Heart left ventricle (tissue), 16 donors: Measurements from ENCODE around the gene P4HA3. TPM values are rescaled to one million over a fixed set of nuclear protein-coding genes. Genes with fewer than 3 reads are reported as not detected.

Experiments used
- ATAC-seq, 4 donors: fragments of 200-7000 bp; cut with Tn5 transposase; one replicate each; pipeline ENCODE4 v1.9.1; 2020 to 2022; ENCODE audit warnings: moderate library complexity in 4 of 4, mild to moderate bottlenecking in 3 of 4, moderate number of reproducible peaks in 1 of 4
- DNase-seq, 5 donors: peaks; one replicate each; pipeline ENCODE4 v3.0.0-alpha.2; 2020
- H3K27ac ChIP-seq, 12 donors: fragments of 200-600 bp; sonication (generic) in 4 of 12; one replicate each; pipeline versions ENCODE4 v1.5.0 to v1.8.0; 2016 to 2022; ENCODE audit warnings: mild to moderate bottlenecking in 2 of 12
- H3K27me3 ChIP-seq, 9 donors: fragments of 200-600 bp; sonication (generic) in 2 of 9; one replicate each; pipeline versions ENCODE4 v1.5.1 to v1.8.0; 2016 to 2022; ENCODE audit warnings: mild to moderate bottlenecking in 3 of 9
- H3K36me3 ChIP-seq, 9 donors: fragments of 200-600 bp; sonication (generic) in 2 of 9; one replicate each; pipeline versions ENCODE4 v1.5.0 to v1.8.0; 2018 to 2022; ENCODE audit warnings: mild to moderate bottlenecking in 2 of 9
- H3K4me1 ChIP-seq, 12 donors: fragments of 200-600 bp; sonication (generic) in 4 of 12; one replicate each; pipeline versions ENCODE4 v1.5.0 to v1.8.0; 2016 to 2022; ENCODE audit warnings: mild to moderate bottlenecking in 3 of 12
- H3K4me3 ChIP-seq, 12 donors: fragments of 200-600 bp; sonication (generic) in 4 of 12; one replicate each; pipeline versions ENCODE4 v1.5.0 to v1.8.0; 2017 to 2022; ENCODE audit warnings: mild to moderate bottlenecking in 9 of 12, moderate library complexity in 4 of 12
- H3K9me3 ChIP-seq, 12 donors: fragments of 200-600 bp; sonication (generic) in 4 of 12; one replicate each; pipeline versions ENCODE4 v1.5.0 to v1.8.0; 2016 to 2022; ENCODE audit warnings: mild to moderate bottlenecking in 1 of 12
- CTCF ChIP-seq, 12 donors: fragments of 200-600 bp; sonication (generic) in 4 of 12; IDR thresholded peaks; one replicate each; pipeline versions ENCODE4 v1.5.0 to v1.8.0; 2018 to 2022; ENCODE audit warnings: antibody characterized with exemption in 12 of 12, mild to moderate bottlenecking in 5 of 12
- POLR2A ChIP-seq, 2 donors: fragments of 450-650 bp; IDR thresholded peaks; one replicate each; pipeline ENCODE4 v1.6.1; 2017; ENCODE audit warnings: antibody characterized with exemption in 2 of 2, mild to moderate bottlenecking in 2 of 2, moderate library complexity in 2 of 2
- WGBS, 4 donors: extraction: QIAGEN DNeasy Blood & Tissue Kit in 2 of 4; methylation state at CpG; one replicate each; pipeline versions ENCODE4 v1.1.5 to v1.1.7; 2013 to 2018; 5-methylcytosine and 5-hydroxymethylcytosine counted together
- intact Hi-C, 10 donors: fragments of 100-400 bp; cut with DNase I; formaldehyde crosslinking; loops; one replicate each; pipeline versions ENCODE4 v1.11.1 to v1.14.2; 2022
- polyA plus RNA-seq, 2 donors: library from polyadenylated mRNA; stranded (reverse); fragments of 200-250 nt; gene quantifications; one replicate each; pipeline ENCODE4 v1.2.3, GENCODE V29; 2013
- total RNA-seq, 9 donors: library from RNA; depleted of rRNA in 2 of 9; stranded (reverse); fragments of >200 nt in 2 of 9; fragmentation: NEBNext Ultra II Directional in 3 of 9; extraction: Animal tissue kit (Norgen Biotek cat#: 25700) in 3 of 9; gene quantifications; one replicate each; pipeline versions ENCODE4 v1.1.0 to v1.2.4, GENCODE V29; 2016 to 2023
- donor health status: ischemic (EF 13 %, LVEDD 7.1; RV severe dilation, severe dysfunction).
- donor health status: healthy with polysubstance abuse.
- donor health status: DM: no; HTN: yes; CAD: no.
- donor health status: DM: no; HTN: no; CAD: no.
- donor health status: ischemic (EF 25% LVEDD 6.9; RV normal size, moderate dysfunction).
- donor health status: ischemic (EF 25% LVEDD 5.7; RV mildly dilated, moderate dysfunction).
- donor health status: healthy.
- donor health status: DM: yes; HTN: yes; CAD: no.
- donor health status: ischemic (EF 35%, LVEDD 5.7; RV mildly dilated, moderate dysfunction).
- donor health status: nonischemic (EF 11% LVEDD 7.7; RV severe dilation, severe dysfunction).
- donor health status: DM: yes; HTN: yes; CAD: no.
- donor health status: PGD.
- donor health status: ischemic (EF 29% LVEDD 5.4; RV normal size, mild dysfunction).
- donor health status: nonischemic (EF 23%, LVEDD 6.1; RV moderate dilation, normal function).

Gene P4HA3
- total and polyA plus RNA-seq, 11 donors = 0.15 to 1.2 (median 0.54) TPM; not detected in 4

DNA sequence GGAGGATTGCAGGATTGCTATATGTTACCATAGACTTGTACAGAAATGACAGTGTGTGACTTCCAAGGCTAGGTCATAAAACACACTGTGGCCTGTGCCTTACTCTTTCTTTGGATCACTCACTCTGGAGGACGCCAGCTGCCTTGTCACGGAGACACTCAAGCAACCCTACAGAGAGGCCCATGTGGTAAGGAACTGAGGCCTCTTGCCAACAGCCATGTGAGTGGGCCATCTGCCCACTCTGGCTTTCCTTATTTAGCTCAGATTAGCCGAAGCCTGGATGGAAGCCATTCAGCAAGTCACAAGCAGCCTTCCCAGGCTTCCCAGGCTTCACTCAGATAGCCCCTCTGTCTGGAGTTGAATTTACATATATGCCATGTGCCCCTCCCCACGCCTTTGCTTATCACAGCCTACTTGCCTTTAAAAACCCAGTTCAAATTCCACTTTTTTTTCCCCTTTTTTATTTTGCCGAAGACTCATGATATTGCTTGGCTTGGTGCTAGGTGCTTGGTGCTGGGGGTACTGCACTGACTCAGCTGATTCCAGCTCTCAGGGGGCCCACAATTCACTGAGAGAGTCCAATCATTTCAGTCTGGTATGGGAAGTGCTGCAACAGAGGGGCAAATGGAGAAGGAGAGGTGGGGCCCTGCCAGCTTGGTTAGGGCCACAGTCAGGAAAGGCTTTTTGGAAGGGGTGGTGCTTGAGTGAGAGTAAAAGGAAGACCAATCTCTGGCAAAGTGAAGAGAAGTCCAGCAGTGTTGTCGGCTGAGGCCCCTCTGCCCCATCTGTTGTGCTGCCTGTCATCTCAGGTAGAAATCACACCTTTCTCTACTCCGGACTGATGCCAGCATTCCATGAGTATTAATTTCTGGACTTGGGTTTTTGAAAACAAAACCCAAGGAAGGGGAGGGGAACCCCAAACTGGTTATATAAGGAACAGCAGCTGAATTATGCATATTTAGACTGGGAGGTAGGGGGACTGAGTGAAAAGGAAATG, 14.5 kb upstream of the P4HA3 start:
- H3K27ac ChIP-seq = peak overlapping the region in 9 of 12 donors; percentile 14 to 76 (median 51)
- H3K36me3 ChIP-seq = no peaks in the 10 kb centered on the region
- DNase-seq (peak; percentile 80 to 93 (median 84)), ATAC-seq (peak; percentile 89 to 95 (median 93))
- intact Hi-C loops = loop anchor here in 4 of 10 donors (10.0 kb wide), 1 partner anchor 71 kb away; no protein-coding TSS in a partner anchor
- peaks cover 0 to 9% (median 0%) of the 10 kb centered on the region in 12 donors for H3K9me3 ChIP-seq
- H3K27me3 ChIP-seq = no peaks in the 10 kb centered on the region
- H3K4me3 ChIP-seq = no peak overlapping the region
- peaks cover 0 to 44% (median 33%) of the 10 kb centered on the region in 12 donors for H3K4me1 ChIP-seq
- 28 to 35% (median 31%) methylated on average over 7 of the region's 7 CpGs for WGBS, 4 donors
- TF ChIP-seq CTCF (IDR thresholded peaks at IDR 0.05) (no peak), POLR2A (IDR thresholded peaks at IDR 0.05) (no peak)

- H3K4me3 ChIP-seq = no peak overlapping the region
- peak; percentile 83 to 92 (median 84) for ATAC-seq
- H3K9me3 ChIP-seq = peaks cover 0 to 10% (median 0%) of the 10 kb centered on the region in 12 donors
- 26 to 35% (median 33%) methylated on average over 2 of the region's 2 CpGs for WGBS, 4 donors
- peaks cover 0 to 51% (median 33%) of the 10 kb centered on the region in 12 donors for H3K4me1 ChIP-seq
- peak overlapping the region in 5 of 12 donors; percentile 5 to 59 (median 16) for H3K27ac ChIP-seq
- intact Hi-C loops = loop anchor here in 7 of 10 donors (2.0 to 10.0 kb wide), 4 partner anchors 65 to 75 kb away; partner anchors contain the start of gene PGM2L1 (in 1 of the 7)
- TF ChIP-seq CTCF (IDR thresholded peaks at IDR 0.05) (no peak), POLR2A (IDR thresholded peaks at IDR 0.05) (no peak)
- H3K27me3 ChIP-seq = no peaks in the 10 kb centered on the region
- no peaks in the 10 kb centered on the region for H3K36me3 ChIP-seq
- peak; percentile 67 to 93 (median 78) for DNase-seq
These were observed 11.2 kb upstream of the P4HA3 start for GRCh38 chr11:74322667-74323066.

DNA sequence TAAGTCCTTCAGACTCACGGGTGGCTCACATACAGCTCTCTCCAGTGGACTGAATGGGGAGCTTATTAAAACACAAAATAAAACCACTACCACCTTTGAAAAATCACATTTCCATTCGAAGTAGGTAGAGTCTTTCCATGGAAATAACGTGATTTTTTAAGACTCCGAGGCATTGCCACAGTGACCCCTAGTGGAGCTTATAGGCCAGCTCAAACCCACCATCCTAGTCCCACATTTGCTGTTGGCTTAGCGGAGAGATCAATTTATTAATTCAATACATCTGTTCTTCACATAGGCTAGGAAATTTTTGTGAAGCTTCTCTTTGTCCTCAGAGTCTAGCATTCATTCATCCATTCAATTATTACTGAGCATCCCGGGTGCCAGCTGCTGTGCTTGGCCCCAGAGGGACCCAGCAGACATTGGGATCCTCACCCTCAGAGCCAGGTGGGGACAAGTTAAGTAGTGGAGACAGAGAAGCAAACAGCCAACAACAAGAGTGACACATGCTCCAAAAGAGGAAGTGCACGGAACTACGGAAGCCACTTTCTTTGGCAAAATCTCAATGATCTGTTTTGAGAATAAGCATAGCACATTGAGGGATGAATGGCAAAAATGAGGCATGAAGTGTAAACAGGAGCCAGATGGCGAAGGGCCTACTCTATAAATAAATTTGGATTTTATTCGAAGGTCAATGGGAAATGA, 10.2 kb upstream of the P4HA3 start:
- no peaks in the 10 kb centered on the region for H3K36me3 ChIP-seq
- H3K27me3 ChIP-seq = no peaks in the 10 kb centered on the region
- TF ChIP-seq POLR2A (IDR thresholded peaks at IDR 0.05) (no peak), CTCF (IDR thresholded peaks at IDR 0.05) (peak; percentile 34 to 58 (median 48))
- no peak overlapping the region for H3K4me3 ChIP-seq
- peak overlapping the region in 1 of 12 donors; percentile 4 for H3K27ac ChIP-seq
- ATAC-seq (peak in 2 of 4 donors; percentile 19 to 38), DNase-seq (no peak)
- peaks cover 0 to 20% (median 4%) of the 10 kb centered on the region in 12 donors for H3K9me3 ChIP-seq
- WGBS, 4 donors = 28 to 34% (median 33%) methylated on average over 10 of the region's 10 CpGs
- intact Hi-C loops = loop anchor here in 7 of 10 donors (2.0 to 10.0 kb wide), 4 partner anchors 64 to 76 kb away; partner anchors contain the start of gene PGM2L1 (in 1 of the 7)
- H3K4me1 ChIP-seq = peaks cover 0 to 45% (median 27%) of the 10 kb centered on the region in 12 donors
